ENCODE measurements around the gene MUC2.

Gene MUC2

DNA sequence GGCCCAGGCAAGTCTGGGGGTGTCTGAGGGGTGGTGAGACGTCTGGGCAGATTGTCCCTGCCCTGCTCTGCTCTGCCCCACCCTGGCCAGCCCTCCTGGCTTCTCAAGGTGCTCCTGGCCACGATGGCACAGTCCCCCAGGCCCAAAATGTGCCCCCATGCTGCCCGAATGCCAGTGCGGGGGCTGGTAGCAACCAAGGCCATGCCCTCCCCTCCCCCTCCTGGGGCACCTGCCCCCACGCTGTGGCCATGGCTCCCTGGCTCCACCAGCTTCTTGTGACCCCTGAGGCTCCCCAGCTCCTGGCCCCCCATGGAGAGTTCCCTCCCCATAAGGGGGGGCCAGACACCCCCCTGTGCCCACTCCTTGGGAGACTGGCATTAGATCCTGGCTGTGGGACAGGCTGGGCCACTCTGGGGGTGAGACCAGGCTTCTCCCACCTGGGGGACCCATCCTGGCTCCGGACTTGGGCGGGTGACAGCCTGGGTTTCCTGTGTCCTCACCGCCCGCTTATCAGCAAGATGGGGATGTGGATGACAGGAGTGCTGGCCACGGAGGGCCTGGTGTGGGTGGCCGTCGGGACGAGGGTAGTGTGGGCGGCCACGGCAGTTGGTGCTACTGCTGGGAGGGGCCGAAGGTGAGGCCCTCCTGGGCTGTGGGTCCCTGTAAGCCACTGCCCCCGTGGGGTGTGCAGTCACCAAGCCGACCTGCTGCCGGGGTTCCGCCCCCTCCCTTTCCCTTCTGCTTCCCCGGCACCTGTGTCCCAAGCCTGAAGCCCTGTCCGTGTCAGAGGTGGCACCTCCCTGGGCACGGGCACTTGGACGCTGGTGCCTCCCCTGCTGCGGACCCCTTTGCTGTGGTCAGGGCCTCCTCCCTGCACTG lies 22.3 kb upstream of the MUC2 start:
- no peak for DNase-seq

DNA sequence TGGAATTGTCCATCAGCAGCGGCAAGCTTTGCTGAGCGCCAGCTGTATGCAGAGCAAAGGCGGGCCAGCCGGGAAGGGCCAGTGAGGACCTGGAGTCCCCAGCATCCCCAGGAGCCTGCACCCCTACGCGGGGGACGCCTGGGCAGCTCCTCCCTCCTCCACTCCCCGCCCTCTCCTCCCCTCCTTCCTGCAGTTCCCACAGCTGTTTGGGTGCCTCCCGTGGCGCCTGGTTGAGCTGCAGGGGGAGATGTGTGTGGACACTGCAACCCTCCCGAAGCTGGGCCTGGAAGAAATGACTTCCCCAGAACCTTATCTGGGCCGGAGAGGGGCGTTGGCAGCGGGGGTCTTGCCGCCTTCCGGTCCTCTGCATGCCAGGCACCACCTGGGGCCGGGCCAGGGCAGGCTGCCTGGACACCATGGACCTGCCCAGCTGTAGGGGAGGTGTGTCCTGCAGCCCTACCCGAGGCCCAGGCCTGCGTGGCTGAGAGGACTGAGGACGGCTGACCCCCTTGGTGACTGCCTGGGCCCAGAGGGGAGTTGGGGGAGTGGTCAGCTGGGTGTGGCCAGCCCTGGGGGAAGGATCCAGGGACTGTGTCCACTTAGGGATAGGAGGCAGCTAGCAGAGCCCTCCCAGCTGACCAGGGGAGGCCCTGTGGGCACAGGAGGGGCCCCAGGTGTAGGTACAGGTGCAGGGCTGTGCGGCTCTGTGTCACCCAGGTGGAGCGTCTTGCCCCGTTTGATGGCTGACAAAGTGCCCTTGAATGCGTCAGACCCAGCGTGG lies 21.4 kb upstream of the MUC2 start:
- no peak for DNase-seq

GRCh38 chr11:1054143-1055108 lies 20.2 kb upstream of the MUC2 start:
- DNase-seq, result no peak

DNA sequence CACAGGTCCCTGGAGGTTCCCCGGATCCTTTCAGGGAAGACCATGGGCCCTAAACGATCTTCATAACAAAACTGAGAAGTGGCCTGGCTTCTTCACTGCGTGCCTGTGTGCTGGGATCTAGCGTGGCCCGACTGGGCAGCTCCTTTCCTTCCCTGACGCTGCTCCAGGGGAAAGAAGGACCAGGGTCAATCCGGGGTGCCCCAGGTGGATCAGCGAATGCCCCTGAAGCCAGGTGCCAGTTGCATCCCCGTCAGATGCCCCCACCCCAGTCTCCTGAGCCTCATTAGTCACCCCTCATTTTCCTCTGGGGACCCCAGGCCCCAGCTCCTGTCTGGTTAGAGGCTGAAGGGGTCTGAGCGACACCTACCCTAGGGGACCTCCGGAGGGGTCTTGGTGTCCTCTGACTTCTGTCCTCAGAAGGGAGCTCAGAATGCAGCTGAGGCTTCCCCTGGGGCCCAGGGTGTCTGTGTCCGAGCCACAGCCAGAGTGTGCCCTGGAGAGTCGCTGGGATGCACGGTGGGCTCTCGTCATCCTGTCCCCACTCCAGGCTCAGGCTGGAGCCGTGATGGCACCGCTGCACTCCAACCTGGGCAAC lies 19.5 kb upstream of the MUC2 start:
- DNase-seq, result no peak

DNA sequence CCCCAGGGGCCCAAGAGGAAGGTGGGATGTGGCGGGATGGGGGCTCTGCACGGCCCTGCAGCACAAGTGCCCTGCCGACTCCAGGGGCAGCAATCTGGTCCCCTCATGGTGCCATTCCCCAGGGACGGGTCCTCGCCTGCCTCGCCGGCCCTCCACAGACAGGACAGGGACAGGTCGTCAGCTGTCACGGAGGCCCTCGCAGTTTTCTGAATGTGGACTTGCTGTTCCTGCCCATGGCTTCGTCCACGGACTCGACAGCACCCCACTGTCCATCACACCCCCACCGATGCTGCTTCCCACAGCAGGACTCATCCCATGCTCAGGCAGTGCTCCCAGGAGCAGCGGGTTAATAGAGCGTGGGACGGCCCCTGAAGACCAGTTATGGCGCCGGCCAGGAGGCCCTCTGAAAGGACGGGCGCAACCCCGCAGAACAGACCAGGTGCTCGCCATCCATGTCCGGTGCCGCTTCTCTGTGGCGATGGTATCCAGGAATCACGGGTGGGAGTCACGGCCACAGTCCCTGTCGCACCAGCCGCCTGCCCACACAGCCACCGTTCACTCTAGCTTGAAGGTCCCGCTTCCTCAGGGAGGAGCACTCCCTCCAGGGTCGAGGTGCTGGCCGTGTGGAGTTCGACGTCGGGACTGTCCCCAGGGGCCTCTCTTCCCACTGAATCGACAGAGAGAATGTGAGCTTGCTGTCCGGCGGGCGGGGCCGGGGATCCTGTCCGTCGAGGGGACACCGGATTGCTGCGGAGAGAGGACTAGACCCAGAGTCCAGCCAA lies 18.5 kb upstream of the MUC2 start:
- DNase-seq, result no peak

GRCh38 chr11:1057806-1058205 lies 16.9 kb upstream of the MUC2 start:
- DNase-seq, result no peak

DNA sequence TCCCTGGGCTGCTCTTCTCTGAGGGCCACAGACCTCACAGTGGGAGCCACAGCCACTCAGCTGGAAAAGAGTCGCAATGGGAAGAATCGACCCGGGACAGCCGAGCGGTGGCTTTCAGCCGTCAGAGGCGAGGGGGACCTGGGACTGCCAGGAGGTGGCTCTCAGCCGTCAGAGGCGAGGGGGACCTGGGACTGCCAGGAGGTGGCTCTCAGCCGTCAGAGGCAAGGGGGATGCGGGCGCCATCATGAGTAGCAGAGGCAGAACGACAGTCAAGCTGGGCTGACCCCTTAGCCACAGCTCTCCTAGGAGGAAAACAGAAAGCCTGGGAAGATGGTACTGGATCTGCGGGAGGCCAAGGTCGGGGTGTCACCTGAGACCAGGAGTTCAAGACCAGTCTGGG lies 14.9 kb upstream of the MUC2 start:
- DNase-seq, result no peak

- DNase-seq, result no peak
Measured at GRCh38 chr11:1060410-1060809, 14.3 kb upstream of the MUC2 start.

DNA sequence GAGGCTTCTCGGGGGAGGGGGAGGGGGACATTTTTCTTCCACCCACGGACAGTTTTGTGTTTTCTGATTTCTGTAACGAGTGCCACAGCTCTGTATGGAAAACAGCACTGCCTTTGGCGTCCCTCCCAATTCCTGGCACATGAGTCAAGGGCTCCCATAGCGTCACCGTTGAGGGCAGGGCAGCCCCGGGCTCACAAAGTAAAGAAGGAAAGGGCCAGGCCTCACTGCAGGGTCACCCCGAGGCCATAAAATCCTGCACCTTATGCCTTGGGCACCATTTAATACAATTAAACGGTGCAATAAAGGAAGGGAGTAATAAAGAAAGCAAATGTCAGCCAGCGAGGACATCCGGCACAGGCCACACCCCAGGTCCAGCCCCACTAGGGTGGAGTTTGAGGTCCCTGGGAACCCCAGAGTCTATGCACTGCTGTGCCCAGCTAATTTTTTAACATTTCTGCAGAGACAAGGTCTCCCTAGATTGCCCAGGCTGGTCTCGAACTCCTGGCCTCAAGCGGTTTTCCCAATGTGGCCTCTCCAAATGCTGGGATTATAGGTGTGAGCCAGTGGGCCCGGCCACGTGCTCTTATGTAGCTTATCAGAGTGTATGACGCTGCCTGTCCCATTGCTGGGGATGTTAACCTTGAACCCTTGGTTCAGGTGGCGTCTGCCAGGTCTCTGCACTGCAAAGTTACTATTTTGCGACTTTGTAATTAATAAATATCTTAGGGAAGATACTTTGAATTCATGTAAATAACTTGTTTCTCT lies 13.6 kb upstream of the MUC2 start:
- DNase-seq, result no peak

DNA sequence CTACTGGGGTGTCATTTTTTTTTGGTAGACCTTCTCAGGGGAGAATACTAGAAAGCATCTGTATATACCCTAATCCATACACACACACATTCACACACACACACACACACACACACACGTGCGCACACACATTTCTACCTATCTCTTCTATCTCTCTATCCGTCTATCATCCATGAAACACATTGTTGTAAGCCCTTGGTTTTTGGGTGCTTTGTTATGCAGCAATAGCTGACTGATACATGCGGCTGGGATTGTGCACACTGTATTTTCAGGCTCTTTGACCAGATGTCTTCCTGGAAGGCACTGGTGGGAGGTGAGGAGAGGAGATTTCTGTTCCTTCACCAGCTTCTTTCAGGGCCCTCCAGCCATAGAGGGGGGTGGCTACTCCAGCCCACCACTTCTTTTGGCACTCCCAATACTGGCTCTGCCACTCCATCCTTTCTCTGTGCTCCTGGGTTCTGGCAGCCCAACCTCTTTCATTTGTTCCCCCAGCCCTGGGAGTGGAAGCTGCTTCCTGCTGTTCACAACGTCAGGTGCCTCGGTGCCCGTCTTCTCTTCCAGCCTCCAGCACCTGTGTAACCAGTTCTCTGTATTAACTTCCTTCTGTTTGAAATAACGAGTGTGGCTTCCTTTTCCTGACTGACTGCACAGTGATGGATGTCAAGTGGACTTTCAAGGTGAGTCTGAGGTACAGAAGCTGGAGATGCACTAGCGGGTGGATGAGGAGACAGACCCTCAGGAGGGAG lies 12.4 kb upstream of the MUC2 start:
- no peak for DNase-seq

- DNase-seq, result no peak
Measured at GRCh38 chr11:1064167-1064566, 10.5 kb upstream of the MUC2 start.

GRCh38 chr11:1067812-1068496 lies 6.7 kb upstream of the MUC2 start:
- DNase-seq, result no peak

- no peak for DNase-seq
Measured at GRCh38 chr11:1069740-1070139, 4.9 kb upstream of the MUC2 start.

GRCh38 chr11:1070594-1071462 lies 3.8 kb upstream of the MUC2 start:
- DNase-seq, result no peak

GRCh38 chr11:1071571-1072115 lies 3.0 kb upstream of the MUC2 start:
- no peak for DNase-seq

DNA sequence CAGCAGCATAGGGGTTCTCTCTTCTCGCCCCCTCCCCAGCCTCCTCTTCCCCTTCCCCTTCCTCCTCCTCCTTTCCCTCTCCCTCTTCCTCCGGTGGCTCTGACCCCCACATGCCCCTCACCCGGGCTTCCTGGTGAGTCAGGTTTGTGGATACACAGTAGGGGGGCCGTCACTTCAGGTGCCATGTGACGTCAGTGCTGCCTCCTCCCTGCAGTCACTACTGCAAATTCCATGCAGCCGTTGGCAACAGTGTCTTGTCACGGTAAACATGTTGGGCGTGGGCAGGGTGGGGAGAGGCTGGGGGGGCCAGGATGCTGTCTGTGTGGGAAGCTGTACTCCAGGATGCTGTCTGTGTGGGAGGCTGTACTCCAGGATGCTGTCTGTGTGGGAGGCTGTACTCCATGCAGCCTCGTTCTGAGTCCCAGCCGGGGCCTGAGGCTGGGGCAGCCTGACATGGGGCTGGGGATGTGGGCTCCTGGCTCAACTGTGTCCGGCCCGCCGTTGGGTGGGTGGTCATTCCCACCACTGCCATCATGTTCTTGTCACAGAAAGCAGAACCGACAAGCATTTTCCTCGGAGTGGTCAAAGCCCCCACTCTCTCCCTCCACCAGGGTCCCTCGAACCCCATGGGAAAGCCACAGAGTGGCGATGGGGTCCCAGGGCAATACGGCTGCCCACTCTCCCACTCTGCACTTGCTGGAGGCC lies 2.4 kb upstream of the MUC2 start:
- no peak for DNase-seq

DNA sequence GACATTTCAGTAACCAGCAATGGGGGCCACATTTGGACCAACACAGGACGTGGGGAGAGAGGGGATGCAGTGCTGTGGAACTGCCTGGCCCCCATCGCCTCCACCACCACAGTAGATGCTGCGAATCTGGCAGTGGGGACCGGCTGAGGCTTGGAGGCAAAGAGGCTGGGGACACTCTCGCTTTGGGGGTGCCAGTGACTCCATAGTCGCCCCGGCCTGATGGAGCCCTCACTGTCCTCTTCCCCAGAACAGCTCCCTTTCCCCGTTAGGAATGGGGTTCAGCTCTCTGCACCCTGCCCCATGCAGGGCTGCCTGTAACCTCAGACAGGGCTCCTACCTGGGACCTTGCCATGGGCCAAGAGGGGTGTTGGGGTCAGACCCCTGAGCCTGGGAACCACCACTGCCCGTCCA lies 1.8 kb upstream of the MUC2 start:
- no peak for DNase-seq
